HG02870 (cell line): ENCODE data around the gene IRF4.

Source experiments
- ATAC-seq: cut with Tn5 transposase; IDR thresholded peaks from one replicate; pipeline ENCODE4 v1.9.1; 2021; ENCODE audit warnings: mild to moderate bottlenecking, moderate library complexity; ENCODE audit not compliant: unreplicated experiment

The IRF4 gene

DNA sequence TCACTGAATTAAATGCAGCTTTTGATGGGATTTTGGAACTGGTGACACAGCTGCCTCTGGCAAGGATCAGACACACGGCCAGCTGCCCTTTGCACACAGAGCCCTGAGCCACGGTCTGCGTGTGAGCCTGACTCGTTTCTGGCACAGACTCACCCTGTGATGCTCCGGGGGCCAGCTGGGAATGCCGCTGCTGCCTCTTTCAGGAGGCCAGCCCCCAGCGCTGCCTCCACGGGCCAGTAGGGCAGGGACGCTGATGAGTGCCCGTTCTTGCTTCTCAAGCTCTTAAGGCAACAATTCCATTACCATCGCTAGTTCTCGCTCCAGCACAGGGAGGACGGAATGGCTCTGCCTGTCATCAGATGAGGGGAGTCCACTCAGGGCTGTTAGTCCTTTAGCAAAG lies 61.6 kb downstream of the IRF4 start:
- ATAC-seq, result no peak

DNA sequence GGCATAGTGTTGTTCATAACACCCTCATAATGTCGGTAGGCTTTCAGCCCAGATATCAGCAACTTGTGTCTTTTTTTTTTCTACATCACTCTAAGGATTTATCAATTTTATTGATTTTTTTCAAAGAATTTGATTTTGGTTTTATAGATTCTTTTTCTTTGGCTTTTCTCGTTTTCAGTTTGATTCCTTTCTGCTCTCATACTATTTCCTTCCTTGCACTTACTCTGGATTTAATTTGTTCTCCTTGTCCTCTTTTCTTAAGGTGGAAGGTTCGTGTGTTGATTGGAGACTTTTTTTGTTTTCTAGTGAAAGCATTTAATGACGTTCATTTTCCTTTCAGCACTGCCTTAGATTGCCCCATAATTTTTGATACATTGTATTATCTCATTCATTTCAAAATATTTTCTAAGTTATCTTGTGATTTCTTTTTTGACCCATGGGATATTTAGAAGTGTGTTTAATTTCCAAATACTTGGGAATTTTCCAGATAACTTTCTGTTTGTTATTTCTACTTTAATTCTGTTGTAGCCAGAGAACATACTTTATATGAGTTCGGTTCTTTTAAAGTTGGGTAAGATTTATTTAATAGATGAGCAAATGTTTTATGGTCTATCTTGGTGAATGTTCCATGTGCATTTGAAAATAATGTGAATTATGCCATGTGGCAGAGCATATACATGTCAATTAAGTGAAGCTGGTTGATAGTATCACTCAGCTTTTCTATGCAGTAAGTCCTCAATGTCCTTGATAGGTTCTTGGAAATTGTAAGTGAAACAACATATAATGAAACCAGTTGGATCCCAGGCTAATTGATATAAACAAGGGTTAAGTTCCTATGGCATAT lies 62.8 kb downstream of the IRF4 start:
- ATAC-seq, result no peak

DNA sequence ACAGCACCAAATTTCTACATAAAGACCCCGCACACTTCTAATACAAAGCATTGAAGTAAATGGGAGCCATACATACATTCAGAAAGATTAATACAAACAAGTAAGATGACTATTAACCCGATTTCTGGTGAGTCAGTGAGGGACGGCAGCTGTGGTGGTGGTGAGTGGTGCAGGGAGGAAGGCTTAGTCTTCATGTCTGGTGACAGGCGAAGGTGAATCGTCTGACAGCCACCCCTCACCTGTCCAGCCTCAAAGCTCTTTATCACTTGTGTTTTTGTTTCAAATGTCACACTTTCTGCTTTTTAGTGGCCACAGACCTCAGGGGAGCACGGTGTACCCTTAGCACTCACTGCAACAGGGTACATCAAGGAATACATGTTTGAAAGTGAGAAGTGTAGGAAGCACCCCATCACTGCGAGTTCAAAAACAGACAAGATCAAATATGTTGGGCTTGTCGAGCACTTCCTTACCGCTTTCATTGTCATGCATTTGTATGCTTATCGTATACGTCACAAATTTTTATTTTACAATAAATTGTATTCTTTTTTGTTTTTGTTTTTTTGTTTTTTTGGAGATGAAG lies 63.5 kb downstream of the IRF4 start:
- ATAC-seq, result no peak

DNA sequence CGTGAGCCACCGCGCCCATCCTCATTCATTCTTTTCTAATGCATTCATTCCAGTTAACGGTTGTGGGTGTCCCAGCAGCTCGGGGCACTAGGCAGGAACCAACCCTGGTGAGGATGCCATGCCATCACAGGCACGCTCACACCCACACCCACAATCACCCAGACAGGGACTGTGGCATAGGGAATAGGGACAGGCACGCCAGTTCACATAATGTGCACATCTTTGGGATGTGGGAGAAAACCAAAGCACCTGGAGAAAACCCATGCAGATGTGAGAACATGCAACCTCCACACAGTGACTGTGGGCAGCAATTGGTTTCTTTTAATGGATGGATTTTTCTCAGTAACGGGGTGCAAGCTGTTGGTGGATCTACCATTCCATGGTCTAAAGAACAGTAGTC lies 64.3 kb downstream of the IRF4 start:
- no peak for ATAC-seq

DNA sequence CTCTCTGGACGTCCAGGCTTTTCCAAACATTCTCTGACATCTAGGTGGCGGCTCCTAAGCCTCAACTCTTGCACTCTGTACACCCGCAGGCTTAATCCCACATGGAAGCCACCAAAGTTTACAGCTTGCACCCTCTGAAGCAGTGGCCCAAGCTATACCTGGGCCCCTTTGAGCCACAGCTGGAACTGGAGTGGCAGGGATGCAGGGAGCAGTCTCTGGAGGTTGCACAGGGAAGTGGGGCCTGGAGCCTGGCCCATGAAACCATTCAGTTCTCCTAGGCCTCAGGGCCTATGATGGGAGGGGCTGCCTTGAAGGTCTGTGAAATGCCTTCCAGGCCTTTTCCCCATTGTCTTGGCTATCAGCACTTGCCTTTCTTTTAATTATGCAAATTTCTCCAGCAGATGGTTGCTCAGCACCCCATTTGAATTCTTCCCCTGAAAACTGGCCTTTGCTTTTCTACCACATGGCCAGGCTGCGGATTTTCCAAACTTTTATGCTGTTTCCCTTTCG lies 64.9 kb downstream of the IRF4 start:
- ATAC-seq, result no peak

DNA sequence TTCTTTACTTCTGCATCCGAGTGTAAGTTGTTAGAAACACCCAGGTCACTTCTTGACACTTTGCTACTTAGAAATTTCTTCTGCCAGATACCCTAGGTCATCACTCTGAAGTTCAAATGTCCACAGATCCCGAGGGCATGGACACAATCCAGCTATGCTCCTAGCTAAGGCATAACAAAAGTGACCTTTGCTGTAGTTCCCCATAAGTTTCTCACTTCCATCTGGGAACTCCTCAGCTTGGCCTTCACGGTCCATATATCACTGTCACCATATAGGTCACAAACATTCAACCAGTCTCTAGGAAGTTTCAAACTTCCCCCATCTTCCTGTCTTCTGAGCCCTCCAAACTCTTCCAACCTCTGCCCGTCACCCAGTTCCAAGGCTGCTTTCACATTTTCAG lies 65.3 kb downstream of the IRF4 start:
- no peak for ATAC-seq
